ENCODE measurements around the gene PMP22. TPM values are rescaled to one million over a fixed set of nuclear protein-coding genes. Genes with fewer than 3 reads are reported as not detected.
"Not testable (repeated sequence)": the region's sequence is repeated elsewhere in the genome, so short reads cannot be mapped to it uniquely, and the experiment has no call there.

PMP22 gene
- total RNA-seq, 1 experiment from 2014 or later: 1.7 TPM

DNA sequence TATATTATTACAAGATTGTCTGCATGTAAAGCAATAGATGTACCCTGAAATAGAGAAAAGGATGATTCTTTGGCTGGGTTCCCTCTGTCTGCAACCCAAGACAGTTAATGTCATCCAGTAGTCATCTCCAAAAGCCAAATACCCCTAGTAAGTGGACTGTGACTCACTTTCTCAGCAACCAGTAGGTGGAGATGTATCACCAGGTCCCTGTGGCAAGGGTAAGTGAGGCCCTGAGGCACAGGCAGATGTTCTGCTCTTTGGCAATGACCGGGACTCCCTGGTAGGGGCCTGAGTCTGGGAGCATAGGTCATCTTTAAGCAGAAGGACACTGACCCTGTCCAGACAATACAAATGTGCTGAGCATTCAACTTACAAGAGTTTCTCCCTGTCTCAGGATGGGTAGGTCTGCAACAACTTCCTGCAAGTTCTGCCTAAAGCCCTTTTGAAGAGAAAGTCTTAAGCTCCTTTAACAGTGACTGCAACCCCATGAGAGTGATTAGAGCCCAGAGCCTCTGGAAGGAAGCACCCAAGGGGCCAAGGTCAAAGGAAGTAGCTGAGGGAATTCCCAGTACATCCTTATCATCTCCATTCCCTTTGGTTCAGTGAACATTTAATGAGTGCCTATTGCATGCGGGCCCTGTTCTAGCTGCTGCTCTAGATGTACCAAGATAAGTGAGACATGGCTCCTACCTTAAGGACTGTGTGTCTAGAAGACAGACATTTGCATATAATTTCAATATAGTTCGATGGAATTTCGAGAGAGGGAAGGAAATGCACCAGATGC, 31.9 kb downstream of the PMP22 start:
- TF ChIP-seq, protein P1, sequence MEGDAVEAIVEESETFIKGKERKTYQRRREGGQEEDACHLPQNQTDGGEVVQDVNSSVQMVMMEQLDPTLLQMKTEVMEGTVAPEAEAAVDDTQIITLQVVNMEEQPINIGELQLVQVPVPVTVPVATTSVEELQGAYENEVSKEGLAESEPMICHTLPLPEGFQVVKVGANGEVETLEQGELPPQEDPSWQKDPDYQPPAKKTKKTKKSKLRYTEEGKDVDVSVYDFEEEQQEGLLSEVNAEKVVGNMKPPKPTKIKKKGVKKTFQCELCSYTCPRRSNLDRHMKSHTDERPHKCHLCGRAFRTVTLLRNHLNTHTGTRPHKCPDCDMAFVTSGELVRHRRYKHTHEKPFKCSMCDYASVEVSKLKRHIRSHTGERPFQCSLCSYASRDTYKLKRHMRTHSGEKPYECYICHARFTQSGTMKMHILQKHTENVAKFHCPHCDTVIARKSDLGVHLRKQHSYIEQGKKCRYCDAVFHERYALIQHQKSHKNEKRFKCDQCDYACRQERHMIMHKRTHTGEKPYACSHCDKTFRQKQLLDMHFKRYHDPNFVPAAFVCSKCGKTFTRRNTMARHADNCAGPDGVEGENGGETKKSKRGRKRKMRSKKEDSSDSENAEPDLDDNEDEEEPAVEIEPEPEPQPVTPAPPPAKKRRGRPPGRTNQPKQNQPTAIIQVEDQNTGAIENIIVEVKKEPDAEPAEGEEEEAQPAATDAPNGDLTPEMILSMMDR (IDR thresholded peaks at IDR 0.05; ENCODE audit: unreplicated experiment): no peak
- no peaks in the 10 kb centered on the region for H3K4me1 Mint-ChIP-seq (ENCODE audit: low read depth, unreplicated experiment)
- CTCF ChIA-PET: no interaction called here
- H3K27ac Mint-ChIP-seq (ENCODE audit: unreplicated experiment): no peak overlapping the region
- no peak overlapping the region for H3K4me3 Mint-ChIP-seq (ENCODE audit: low read depth, unreplicated experiment)
- no peaks in the 10 kb centered on the region for H3K36me3 Mint-ChIP-seq (ENCODE audit: insufficient read depth, unreplicated experiment)
- no peak for DNase-seq
- no TSS peak for BruUV-seq (replicated peaks)
- intact Hi-C loops (cut with micrococcal nuclease; ENCODE audit: unreplicated experiment): no loop called here
- H3K27me3 Mint-ChIP-seq (ENCODE audit: unreplicated experiment): no peaks in the 10 kb centered on the region
- H3K9me3 Mint-ChIP-seq (ENCODE audit: low read depth, unreplicated experiment): no peaks in the 10 kb centered on the region

DNA sequence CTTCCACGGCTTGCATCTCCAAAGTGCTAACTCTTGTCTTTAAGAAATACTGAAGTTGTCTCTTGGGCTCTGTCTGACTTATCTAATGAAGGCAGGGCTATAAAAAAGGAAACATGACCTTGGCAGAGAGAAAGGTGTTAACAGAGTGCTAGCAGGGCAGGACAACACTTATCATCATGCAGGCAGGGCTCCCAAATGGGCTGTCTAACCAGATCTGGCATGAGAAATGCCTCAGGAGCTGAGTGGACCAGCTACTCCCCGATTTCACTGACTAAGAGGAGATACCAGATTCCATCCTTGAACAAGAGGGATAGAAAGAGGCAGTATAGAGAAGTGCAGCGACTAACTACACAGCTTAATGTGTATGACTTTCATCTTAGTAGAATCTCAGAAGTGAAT, 32.6 kb downstream of the PMP22 start:
- H3K27me3 Mint-ChIP-seq (ENCODE audit: unreplicated experiment): no peaks in the 10 kb centered on the region
- no peak for DNase-seq
- no peaks in the 10 kb centered on the region for H3K4me1 Mint-ChIP-seq (ENCODE audit: low read depth, unreplicated experiment)
- no peaks in the 10 kb centered on the region for H3K9me3 Mint-ChIP-seq (ENCODE audit: low read depth, unreplicated experiment)
- no TSS peak for BruUV-seq (replicated peaks)
- H3K27ac Mint-ChIP-seq (ENCODE audit: unreplicated experiment): no peak overlapping the region
- intact Hi-C loops (cut with micrococcal nuclease; ENCODE audit: unreplicated experiment): no loop called here
- no peak overlapping the region for H3K4me3 Mint-ChIP-seq (ENCODE audit: low read depth, unreplicated experiment)
- TF ChIP-seq, protein P1 (IDR thresholded peaks at IDR 0.05; ENCODE audit: unreplicated experiment): no peak
- CTCF ChIA-PET: no interaction called here
- H3K36me3 Mint-ChIP-seq (ENCODE audit: insufficient read depth, unreplicated experiment): no peaks in the 10 kb centered on the region

DNA sequence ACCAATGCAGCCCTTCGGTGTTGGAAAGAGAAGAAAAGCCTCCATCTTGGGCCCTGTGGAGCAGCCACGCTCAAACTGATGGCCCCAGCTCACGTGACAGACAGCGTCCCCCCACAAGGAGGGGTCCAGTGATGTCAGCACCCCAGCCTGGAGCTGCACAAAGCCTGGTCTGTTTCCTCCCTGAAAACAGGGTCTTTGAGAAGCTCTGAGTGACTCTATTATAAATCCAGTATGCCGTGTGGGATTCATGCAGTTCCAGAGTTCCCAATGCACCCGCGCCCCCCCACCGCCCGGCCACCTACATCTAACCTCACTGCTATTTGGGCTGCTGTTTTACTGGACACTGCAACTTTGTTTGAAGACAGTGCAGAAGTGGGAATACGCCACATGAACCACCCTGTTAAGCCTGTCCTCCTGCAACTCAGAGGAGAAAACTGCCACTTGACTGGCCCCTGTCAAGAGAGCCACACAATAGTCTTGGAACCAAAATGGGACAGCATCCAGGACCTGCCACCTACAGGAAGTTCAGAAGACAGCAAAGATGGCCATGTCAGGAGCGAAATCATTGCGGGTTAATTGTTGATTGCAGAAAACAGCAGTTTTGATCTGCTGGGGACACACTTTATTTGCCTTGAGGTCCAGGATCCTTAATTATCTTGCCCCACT, 33.1 kb downstream of the PMP22 start:
- TF ChIP-seq, protein P1 (IDR thresholded peaks at IDR 0.05; ENCODE audit: unreplicated experiment): no peak
- Mint-ChIP-seq H3K27me3 (ENCODE audit: unreplicated experiment) (no peaks in the 10 kb centered on the region), H3K4me3 (ENCODE audit: low read depth, unreplicated experiment) (no peak overlapping the region), H3K4me1 (ENCODE audit: low read depth, unreplicated experiment) (no peaks in the 10 kb centered on the region), H3K27ac (ENCODE audit: unreplicated experiment) (no peak overlapping the region), H3K9me3 (ENCODE audit: low read depth, unreplicated experiment) (no peaks in the 10 kb centered on the region), H3K36me3 (ENCODE audit: insufficient read depth, unreplicated experiment) (no peaks in the 10 kb centered on the region)
- intact Hi-C loops (cut with micrococcal nuclease; ENCODE audit: unreplicated experiment): no loop called here
- no peak for DNase-seq
- CTCF ChIA-PET: interaction anchor here (0.6 to 0.9 kb wide), 2 partner anchors 152 to 271 kb away, joined by 3 to 4 read pairs; no protein-coding TSS in a partner anchor
- BruUV-seq (replicated peaks): no TSS peak

DNA sequence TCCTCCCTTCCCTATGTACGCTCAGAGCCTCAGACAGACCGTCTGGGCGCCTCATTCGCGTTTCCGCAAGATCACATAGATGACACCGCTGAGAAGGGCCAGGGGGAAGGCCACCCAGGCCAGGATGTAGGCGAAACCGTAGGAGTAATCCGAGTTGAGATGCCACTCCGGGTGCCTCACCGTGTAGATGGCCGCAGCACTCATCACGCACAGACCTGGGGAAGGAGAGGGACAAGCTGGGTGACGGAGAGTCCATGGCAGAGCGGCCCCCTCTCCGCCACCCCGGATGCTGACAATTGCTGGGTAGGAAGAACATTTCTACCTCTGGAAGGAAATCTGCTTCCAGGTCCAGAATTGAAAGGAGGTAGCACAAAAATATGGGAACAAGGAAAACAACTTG, 34.3 kb downstream of the PMP22 start:
- H3K9me3 Mint-ChIP-seq (ENCODE audit: low read depth, unreplicated experiment): no peaks in the 10 kb centered on the region
- no peak overlapping the region for H3K4me3 Mint-ChIP-seq (ENCODE audit: low read depth, unreplicated experiment)
- H3K27me3 Mint-ChIP-seq (ENCODE audit: unreplicated experiment): no peaks in the 10 kb centered on the region
- no peak for DNase-seq
- TF ChIP-seq, protein P1 (IDR thresholded peaks at IDR 0.05; ENCODE audit: unreplicated experiment): no peak
- H3K4me1 Mint-ChIP-seq (ENCODE audit: low read depth, unreplicated experiment): no peaks in the 10 kb centered on the region
- H3K36me3 Mint-ChIP-seq (ENCODE audit: insufficient read depth, unreplicated experiment): no peaks in the 10 kb centered on the region
- BruUV-seq (replicated peaks): no TSS peak
- CTCF ChIA-PET: no interaction called here
- no peak overlapping the region for H3K27ac Mint-ChIP-seq (ENCODE audit: unreplicated experiment)
- intact Hi-C loops (cut with micrococcal nuclease; ENCODE audit: unreplicated experiment): no loop called here

DNA sequence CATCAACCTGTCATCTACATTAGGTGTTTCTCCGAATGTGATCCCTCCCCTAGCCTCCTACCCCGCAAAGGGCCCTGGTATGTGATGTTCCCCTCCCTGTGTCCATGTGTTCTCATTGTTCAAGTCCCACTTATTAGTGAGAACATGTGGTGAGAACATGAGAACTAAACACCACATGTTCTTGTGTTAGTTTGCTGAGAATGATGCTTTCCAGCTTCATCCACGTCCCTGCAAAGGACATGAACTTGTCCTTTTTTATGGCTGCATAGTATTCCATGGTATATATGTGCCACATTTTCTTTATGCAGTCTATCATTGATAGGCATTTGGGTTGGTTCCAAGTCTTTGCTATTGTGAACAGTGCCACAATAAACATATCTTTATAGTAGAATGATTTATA, 43.3 kb downstream of the PMP22 start:
- H3K9me3 Mint-ChIP-seq (ENCODE audit: low read depth, unreplicated experiment); intact Hi-C loops (cut with micrococcal nuclease; ENCODE audit: unreplicated experiment); H3K27ac Mint-ChIP-seq (ENCODE audit: unreplicated experiment); H3K27me3 Mint-ChIP-seq (ENCODE audit: unreplicated experiment); H3K36me3 Mint-ChIP-seq (ENCODE audit: insufficient read depth, unreplicated experiment); BruUV-seq (replicated peaks); H3K4me3 Mint-ChIP-seq (ENCODE audit: low read depth, unreplicated experiment); DNase-seq; H3K4me1 Mint-ChIP-seq (ENCODE audit: low read depth, unreplicated experiment): not testable (repeated sequence)
- CTCF ChIA-PET: interaction anchor here (0.7 kb wide), 1 partner anchor 36 kb away, joined by 4 read pairs; no protein-coding TSS in a partner anchor
